ENCODE measurements around the gene GOLGA8H.
"Not testable (repeated sequence)": the region's sequence is repeated elsewhere in the genome, so short reads cannot be mapped to it uniquely, and the experiment has no call there.

DNA sequence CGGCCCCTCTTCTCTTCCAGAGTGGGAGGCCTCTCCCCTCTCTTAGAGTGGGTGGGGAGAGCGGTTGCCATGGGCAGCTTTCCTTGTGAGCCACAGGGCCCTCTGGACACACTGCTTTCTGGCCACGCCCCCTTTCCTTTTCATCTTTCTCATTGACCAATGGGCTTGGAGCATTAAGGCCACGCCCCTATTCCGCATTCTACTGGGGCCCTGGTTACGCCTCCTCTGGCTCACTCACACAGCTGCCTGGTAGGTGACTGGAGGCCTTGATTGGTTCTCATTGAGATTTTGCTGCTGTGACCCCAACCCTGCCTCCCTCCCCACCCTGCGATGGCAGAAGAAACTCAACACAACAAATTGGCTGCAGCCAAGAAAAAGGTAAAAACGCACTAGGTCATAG, at the start of gene GOLGA8H:
- TF ChIP-seq CTCF (conservative IDR thresholded peaks at IDR 0.05); ZFX (IDR thresholded peaks at IDR 0.05): not testable (repeated sequence)

Measured in C4-2B (cell line).